NCI-H748 (cell line): ENCODE results near the gene RIGI.
"Not testable (repeated sequence)": the region's sequence is repeated elsewhere in the genome, so short reads cannot be mapped to it uniquely, and the experiment has no call there.

Experiments used
- DNase-seq: peaks from one replicate; lab custom pipeline; 2025; ENCODE audit not compliant: unreplicated experiment; lab: John Stamatoyannopoulos, UW

RIGI gene

GRCh38 chr9:32526041-32526706 lies at the start of gene RIGI:
RIGI (minus strand) TSS chr9:32526196; CDS start chr9:32526166, 30 bp downstream.
- peak; percentile 96 for DNase-seq

GRCh38 chr9:32574858-32575257 lies 48.9 kb upstream of the RIGI start:
- no peak for DNase-seq

- no peak for DNase-seq
Observed at GRCh38 chr9:32573821-32574220, 47.8 kb upstream of the RIGI start.

- DNase-seq: peak; percentile 96
Observed at GRCh38 chr9:32572900-32573523, 47.0 kb upstream of the RIGI start, which contains the start of gene NDUFB6. NDUFB6 (minus strand) TSS chr9:32573159; CDS start chr9:32573060, 99 bp downstream.

GRCh38 chr9:32571969-32572899 lies 46.2 kb upstream of the RIGI start:
- DNase-seq: peak; percentile 79

GRCh38 chr9:32570262-32570661 lies 44.3 kb upstream of the RIGI start:
- no peak for DNase-seq

GRCh38 chr9:32566770-32567169 lies 40.8 kb upstream of the RIGI start:
- DNase-seq: no peak

GRCh38 chr9:32565967-32566366 lies 40.0 kb upstream of the RIGI start:
- no peak for DNase-seq

GRCh38 chr9:32558408-32558934 lies 32.5 kb upstream of the RIGI start:
- DNase-seq: no peak

GRCh38 chr9:32554591-32554990 lies 28.6 kb upstream of the RIGI start:
- DNase-seq: no peak

GRCh38 chr9:32554107-32554506 lies 28.1 kb upstream of the RIGI start:
- no peak for DNase-seq

- DNase-seq: peak; percentile 96
Observed at GRCh38 chr9:32552172-32552872, 26.3 kb upstream of the RIGI start, which contains the start of the genes SMIM27 and TOPORS. SMIM27 (plus strand) TSS chr9:32552327; CDS start chr9:32552435, 108 bp downstream. TOPORS (minus strand) TSS chr9:32552586; CDS start chr9:32552436, 150 bp downstream.

- DNase-seq: peak; percentile 79
Observed at GRCh38 chr9:32551276-32552051, 25.5 kb upstream of the RIGI start.

- peak; percentile 97 for DNase-seq
Observed at GRCh38 chr9:32550562-32551275, 24.7 kb upstream of the RIGI start.

GRCh38 chr9:32550150-32550561 lies 24.2 kb upstream of the RIGI start:
- peak; percentile 55 for DNase-seq

- not testable (repeated sequence) for DNase-seq
Observed at GRCh38 chr9:32548213-32548612, 22.2 kb upstream of the RIGI start.

- DNase-seq: no peak
Observed at GRCh38 chr9:32545884-32546283, 19.9 kb upstream of the RIGI start.

- DNase-seq: no peak
Observed at GRCh38 chr9:32543047-32543446, 17.1 kb upstream of the RIGI start.

GRCh38 chr9:32533816-32534215 lies 7.8 kb upstream of the RIGI start:
- DNase-seq: no peak
